SU-DHL-6 (cell line): ENCODE results near the gene ZIC4.

Experiments
- EZH2phosphoT487 ChIP-seq: fragments of 200-600 bp; sonication (generic), shearing (Covaris generic); conservative IDR thresholded peaks from 2 replicates; pipeline ENCODE4 v1.6.1; 2018; ENCODE audit warnings: mild to moderate bottlenecking, antibody characterized with exemption, low read length, moderate library complexity, mixed read lengths
- TF ChIP-seq, protein P1 (sequence below): fragments of 200-600 bp; sonication (generic); IDR thresholded peaks from one replicate; pipeline ENCODE4 v1.5.1; 2017; ENCODE audit warnings: antibody characterized with exemption, mild to moderate bottlenecking, low read length, moderate library complexity; ENCODE audit not compliant: insufficient read depth, poor library complexity, severe bottlenecking

DNA sequence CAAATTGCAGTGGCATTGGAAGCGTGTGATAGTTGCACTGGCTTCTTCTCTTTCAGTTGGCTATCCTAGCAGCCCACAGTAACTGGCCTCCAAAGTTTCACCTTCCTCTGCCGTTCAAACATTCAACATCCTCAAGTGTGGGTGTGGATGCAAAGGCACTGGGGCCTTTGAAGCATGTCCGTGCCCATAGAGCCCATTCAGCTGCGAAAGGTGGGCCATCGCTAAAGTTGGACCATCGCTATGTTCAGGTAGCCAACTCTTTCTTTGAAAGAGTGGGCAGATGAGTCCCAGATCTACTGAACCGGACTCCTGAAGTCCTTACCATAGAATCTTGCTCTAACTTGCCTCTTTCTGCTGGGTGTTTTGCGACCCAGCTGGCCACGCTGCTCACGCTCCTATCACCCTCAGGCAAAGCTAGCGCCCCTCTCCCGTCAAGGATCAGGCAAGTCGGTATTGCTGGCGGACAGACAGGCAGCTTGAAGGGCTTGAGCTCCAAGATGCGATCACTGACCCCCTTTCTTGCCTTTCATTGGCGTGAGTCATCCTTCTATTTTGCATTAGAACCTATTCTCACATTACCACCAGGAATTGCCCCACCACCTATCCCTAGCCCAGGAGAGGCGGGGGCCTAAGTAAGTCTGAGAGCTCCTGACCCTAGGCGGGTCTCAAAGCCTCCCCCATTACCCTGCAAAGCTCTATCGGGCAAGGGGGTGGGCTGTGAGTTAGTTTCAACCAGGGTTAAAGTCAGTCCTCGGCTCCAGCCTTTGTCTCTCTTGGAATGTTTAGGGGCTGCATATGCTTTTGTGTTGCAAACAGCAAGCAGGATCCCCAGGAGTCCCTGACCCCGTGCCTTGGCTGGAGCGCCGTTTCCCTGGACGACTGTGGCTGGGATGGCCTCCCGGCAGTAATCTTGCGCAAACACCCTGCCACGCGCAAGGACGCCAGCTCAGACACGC is 28.7 kb downstream of the ZIC4 start:
- TF ChIP-seq, protein P1, sequence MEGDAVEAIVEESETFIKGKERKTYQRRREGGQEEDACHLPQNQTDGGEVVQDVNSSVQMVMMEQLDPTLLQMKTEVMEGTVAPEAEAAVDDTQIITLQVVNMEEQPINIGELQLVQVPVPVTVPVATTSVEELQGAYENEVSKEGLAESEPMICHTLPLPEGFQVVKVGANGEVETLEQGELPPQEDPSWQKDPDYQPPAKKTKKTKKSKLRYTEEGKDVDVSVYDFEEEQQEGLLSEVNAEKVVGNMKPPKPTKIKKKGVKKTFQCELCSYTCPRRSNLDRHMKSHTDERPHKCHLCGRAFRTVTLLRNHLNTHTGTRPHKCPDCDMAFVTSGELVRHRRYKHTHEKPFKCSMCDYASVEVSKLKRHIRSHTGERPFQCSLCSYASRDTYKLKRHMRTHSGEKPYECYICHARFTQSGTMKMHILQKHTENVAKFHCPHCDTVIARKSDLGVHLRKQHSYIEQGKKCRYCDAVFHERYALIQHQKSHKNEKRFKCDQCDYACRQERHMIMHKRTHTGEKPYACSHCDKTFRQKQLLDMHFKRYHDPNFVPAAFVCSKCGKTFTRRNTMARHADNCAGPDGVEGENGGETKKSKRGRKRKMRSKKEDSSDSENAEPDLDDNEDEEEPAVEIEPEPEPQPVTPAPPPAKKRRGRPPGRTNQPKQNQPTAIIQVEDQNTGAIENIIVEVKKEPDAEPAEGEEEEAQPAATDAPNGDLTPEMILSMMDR = no peak
- TF ChIP-seq EZH2phosphoT487 = no peak
